WTC11 (cell line): Measurements from ENCODE around the gene PAIP1. TPM values are rescaled to one million over a fixed set of nuclear protein-coding genes. Genes with fewer than 3 reads are reported as not detected.

Experiments used
- ATAC-seq: fragments of 200-7000 bp; cut with Tn5 transposase; 2 replicates; pipeline ENCODE4 v1.10.0; 2021; ENCODE audit warnings: mild to moderate bottlenecking, moderate library complexity
- CTCF ChIA-PET: fragments of 300-600 bp; sonication (Branson Sonifier 250); formaldehyde crosslinking; loops from one replicate; lab custom pipeline; 2021; ENCODE audit warnings: antibody characterized with exemption; lab: Charles Lee
- POLR2A ChIA-PET: fragments of 350-600 bp; sonication (Branson Sonifier 250); formaldehyde crosslinking; loops from one replicate; lab custom pipeline; 2021; ENCODE audit warnings: antibody characterized with exemption; lab: Charles Lee
- DNase-seq: peaks from one replicate; pipeline ENCODE4 v3.0.0; 2021; ENCODE audit warnings: low spot score
- H3K27ac Mint-ChIP-seq: 2 replicates; pipeline ENCODE4 v1.8.0; 2021; ENCODE audit warnings: mixed read lengths
- H3K27me3 Mint-ChIP-seq: 2 replicates; pipeline ENCODE4 v1.8.0; 2021; ENCODE audit warnings: low read depth, mild to moderate bottlenecking, moderate library complexity, mixed read lengths
- H3K36me3 Mint-ChIP-seq: 2 replicates; pipeline ENCODE4 v1.8.0; 2021; ENCODE audit warnings: mixed read lengths
- H3K4me1 Mint-ChIP-seq: 2 replicates; pipeline ENCODE4 v1.8.0; 2022; ENCODE audit warnings: mixed read lengths
- H3K4me3 Mint-ChIP-seq: 2 replicates; pipeline ENCODE4 v1.8.0; 2021; ENCODE audit warnings: mild to moderate bottlenecking, moderate library complexity, mixed read lengths
- H3K9me3 Mint-ChIP-seq: 2 replicates; pipeline ENCODE4 v1.8.0; 2021; ENCODE audit warnings: mixed read lengths
- ATF2 ChIP-seq: sonication (generic); formaldehyde crosslinking; IDR thresholded peaks from 2 replicates; pipeline ENCODE4 v1.8.1; 2022; ENCODE audit warnings: low read depth, missing genetic modification reagents, borderline replicate concordance
- ATF6 ChIP-seq: sonication (generic); formaldehyde crosslinking; IDR thresholded peaks from 2 replicates; pipeline ENCODE4 v1.8.1; 2023; ENCODE audit warnings: mild to moderate bottlenecking, missing genetic modification reagents
- CREB1 ChIP-seq: sonication (generic); formaldehyde crosslinking; IDR thresholded peaks from 2 replicates; pipeline ENCODE4 v1.8.0; 2023; ENCODE audit warnings: mild to moderate bottlenecking, missing genetic modification reagents
- IRF2 ChIP-seq: sonication (generic); formaldehyde crosslinking; IDR thresholded peaks from 2 replicates; pipeline ENCODE4 v1.8.0; 2022; ENCODE audit warnings: low read depth, missing genetic modification reagents, borderline replicate concordance
- KAT7 ChIP-seq: sonication (generic); formaldehyde crosslinking; IDR thresholded peaks from 2 replicates; pipeline ENCODE4 v1.8.1; 2023; ENCODE audit warnings: missing genetic modification reagents, mild to moderate bottlenecking, borderline replicate concordance
- NFYB ChIP-seq: sonication (generic); formaldehyde crosslinking; conservative IDR thresholded peaks from 2 replicates; pipeline ENCODE4 v1.8.0; 2022; ENCODE audit warnings: low read depth, missing genetic modification reagents
- NR2C2 ChIP-seq: sonication (generic); formaldehyde crosslinking; IDR thresholded peaks from 2 replicates; pipeline ENCODE4 v1.8.0; 2022; ENCODE audit warnings: mild to moderate bottlenecking, missing genetic modification reagents
- SP1 ChIP-seq: sonication (generic); formaldehyde crosslinking; conservative IDR thresholded peaks from 2 replicates; pipeline ENCODE4 v1.8.1; 2022; ENCODE audit warnings: missing genetic modification reagents
- TCF7 ChIP-seq: sonication (generic); formaldehyde crosslinking; IDR thresholded peaks from 2 replicates; pipeline ENCODE4 v1.8.0; 2022; ENCODE audit warnings: mild to moderate bottlenecking, low read depth, missing genetic modification reagents, moderate library complexity
- TP53 ChIP-seq: sonication (generic); formaldehyde crosslinking; IDR thresholded peaks from 2 replicates; pipeline ENCODE4 v1.8.1; 2023; ENCODE audit warnings: mild to moderate bottlenecking, missing genetic modification reagents
- ZBTB43 ChIP-seq: sonication (generic); formaldehyde crosslinking; IDR thresholded peaks from 2 replicates; pipeline ENCODE4 v1.8.1; 2023; ENCODE audit warnings: mild to moderate bottlenecking, missing genetic modification reagents
- ZNF219 ChIP-seq: sonication (generic); formaldehyde crosslinking; IDR thresholded peaks from 2 replicates; pipeline ENCODE4 v1.8.0; 2023; ENCODE audit warnings: missing genetic modification reagents, mild to moderate bottlenecking, borderline replicate concordance
- ZNF263 ChIP-seq: sonication (generic); formaldehyde crosslinking; IDR thresholded peaks from 2 replicates; pipeline ENCODE4 v1.8.1; 2022; ENCODE audit warnings: low read depth, mild to moderate bottlenecking, moderate library complexity, missing genetic modification reagents
- ZNF281 ChIP-seq: sonication (generic); formaldehyde crosslinking; IDR thresholded peaks from 2 replicates; pipeline ENCODE4 v1.8.0; 2023; ENCODE audit warnings: mild to moderate bottlenecking, missing genetic modification reagents
- ZNF532 ChIP-seq: fragments of 250-450 bp; sonication (Bioruptor Pico); IDR thresholded peaks from 2 replicates; pipeline ENCODE4 v1.9.0; 2021; ENCODE audit warnings: mild to moderate bottlenecking, borderline replicate concordance
- total RNA-seq: library from RNA; stranded (reverse); gene quantifications from 3 replicates; pipeline ENCODE4 v1.2.3, GENCODE V29; 2021
- TF ChIP-seq, protein P1 (sequence below): sonication (generic); formaldehyde crosslinking; IDR thresholded peaks from 2 replicates; pipeline ENCODE4 v1.8.1; 2023; ENCODE audit warnings: mild to moderate bottlenecking, missing genetic modification reagents, borderline replicate concordance
- TF ChIP-seq, protein P2 (sequence below): sonication (generic); formaldehyde crosslinking; IDR thresholded peaks from 2 replicates; pipeline ENCODE4 v1.8.1; 2022; ENCODE audit warnings: missing genetic modification reagents, borderline replicate concordance
- TF ChIP-seq, protein P3 (sequence below): sonication (generic); formaldehyde crosslinking; IDR thresholded peaks from 2 replicates; pipeline ENCODE4 v1.8.0; 2022; ENCODE audit warnings: mild to moderate bottlenecking, missing genetic modification reagents

The PAIP1 gene
- total RNA-seq, 1 experiment from 2014 or later = 82.5 TPM

DNA sequence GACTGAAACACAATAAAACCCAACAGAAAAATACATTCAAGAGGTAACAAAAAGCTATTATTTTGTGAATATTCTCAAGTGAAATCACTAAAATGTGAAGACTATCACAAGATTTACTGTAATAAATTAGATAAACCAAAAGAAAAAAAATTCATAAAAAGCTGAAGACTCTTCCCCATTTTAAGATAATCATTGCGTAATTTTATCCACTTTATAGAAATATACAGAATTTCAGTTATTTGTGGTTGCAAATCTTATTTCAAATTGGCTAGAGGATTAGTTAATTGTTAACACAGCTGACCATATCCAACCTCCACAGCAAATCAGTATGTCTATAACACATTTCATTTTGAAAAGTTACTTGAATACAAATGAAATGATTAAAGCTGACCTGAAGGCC, 65.6 kb downstream of the PAIP1 start:
- no peak overlapping the region for H3K27ac Mint-ChIP-seq
- H3K9me3 Mint-ChIP-seq = no peaks in the 10 kb centered on the region
- H3K4me1 Mint-ChIP-seq = no peaks in the 10 kb centered on the region
- no peak for ATAC-seq
- H3K36me3 Mint-ChIP-seq = peaks cover 10% of the 10 kb centered on the region
- no peaks in the 10 kb centered on the region for H3K27me3 Mint-ChIP-seq
- CTCF ChIA-PET = no interaction called here
- TF ChIP-seq IRF2 = no peak
- TF ChIP-seq NR2C2 (CRISPR knock-in tag) = no peak
- no peak for TF ChIP-seq ATF2 (CRISPR knock-in tag)
- TF ChIP-seq, protein P1, sequence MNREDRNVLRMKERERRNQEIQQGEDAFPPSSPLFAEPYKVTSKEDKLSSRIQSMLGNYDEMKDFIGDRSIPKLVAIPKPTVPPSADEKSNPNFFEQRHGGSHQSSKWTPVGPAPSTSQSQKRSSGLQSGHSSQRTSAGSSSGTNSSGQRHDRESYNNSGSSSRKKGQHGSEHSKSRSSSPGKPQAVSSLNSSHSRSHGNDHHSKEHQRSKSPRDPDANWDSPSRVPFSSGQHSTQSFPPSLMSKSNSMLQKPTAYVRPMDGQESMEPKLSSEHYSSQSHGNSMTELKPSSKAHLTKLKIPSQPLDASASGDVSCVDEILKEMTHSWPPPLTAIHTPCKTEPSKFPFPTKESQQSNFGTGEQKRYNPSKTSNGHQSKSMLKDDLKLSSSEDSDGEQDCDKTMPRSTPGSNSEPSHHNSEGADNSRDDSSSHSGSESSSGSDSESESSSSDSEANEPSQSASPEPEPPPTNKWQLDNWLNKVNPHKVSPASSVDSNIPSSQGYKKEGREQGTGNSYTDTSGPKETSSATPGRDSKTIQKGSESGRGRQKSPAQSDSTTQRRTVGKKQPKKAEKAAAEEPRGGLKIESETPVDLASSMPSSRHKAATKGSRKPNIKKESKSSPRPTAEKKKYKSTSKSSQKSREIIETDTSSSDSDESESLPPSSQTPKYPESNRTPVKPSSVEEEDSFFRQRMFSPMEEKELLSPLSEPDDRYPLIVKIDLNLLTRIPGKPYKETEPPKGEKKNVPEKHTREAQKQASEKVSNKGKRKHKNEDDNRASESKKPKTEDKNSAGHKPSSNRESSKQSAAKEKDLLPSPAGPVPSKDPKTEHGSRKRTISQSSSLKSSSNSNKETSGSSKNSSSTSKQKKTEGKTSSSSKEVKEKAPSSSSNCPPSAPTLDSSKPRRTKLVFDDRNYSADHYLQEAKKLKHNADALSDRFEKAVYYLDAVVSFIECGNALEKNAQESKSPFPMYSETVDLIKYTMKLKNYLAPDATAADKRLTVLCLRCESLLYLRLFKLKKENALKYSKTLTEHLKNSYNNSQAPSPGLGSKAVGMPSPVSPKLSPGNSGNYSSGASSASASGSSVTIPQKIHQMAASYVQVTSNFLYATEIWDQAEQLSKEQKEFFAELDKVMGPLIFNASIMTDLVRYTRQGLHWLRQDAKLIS (CRISPR knock-in tag) = no peak
- TF ChIP-seq CREB1 (CRISPR knock-in tag) = no peak
- TF ChIP-seq, protein P2, sequence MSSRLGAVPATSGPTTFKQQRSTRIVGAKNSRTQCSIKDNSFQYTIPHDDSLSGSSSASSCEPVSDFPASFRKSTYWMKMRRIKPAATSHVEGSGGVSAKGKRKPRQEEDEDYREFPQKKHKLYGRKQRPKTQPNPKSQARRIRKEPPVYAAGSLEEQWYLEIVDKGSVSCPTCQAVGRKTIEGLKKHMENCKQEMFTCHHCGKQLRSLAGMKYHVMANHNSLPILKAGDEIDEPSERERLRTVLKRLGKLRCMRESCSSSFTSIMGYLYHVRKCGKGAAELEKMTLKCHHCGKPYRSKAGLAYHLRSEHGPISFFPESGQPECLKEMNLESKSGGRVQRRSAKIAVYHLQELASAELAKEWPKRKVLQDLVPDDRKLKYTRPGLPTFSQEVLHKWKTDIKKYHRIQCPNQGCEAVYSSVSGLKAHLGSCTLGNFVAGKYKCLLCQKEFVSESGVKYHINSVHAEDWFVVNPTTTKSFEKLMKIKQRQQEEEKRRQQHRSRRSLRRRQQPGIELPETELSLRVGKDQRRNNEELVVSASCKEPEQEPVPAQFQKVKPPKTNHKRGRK (CRISPR knock-in tag) = no peak
- no peak for TF ChIP-seq ZNF219 (CRISPR knock-in tag)
- TF ChIP-seq KAT7 (CRISPR knock-in tag) = no peak
- no peak for TF ChIP-seq ZNF263 (CRISPR knock-in tag)
- no peak for TF ChIP-seq TCF7
- TF ChIP-seq TP53 (CRISPR knock-in tag) = no peak
- TF ChIP-seq ZBTB43 (CRISPR knock-in tag) = no peak
- no peak for TF ChIP-seq SP1
- TF ChIP-seq ZNF532 (CRISPR knock-in tag) = no peak
- TF ChIP-seq, protein P3, sequence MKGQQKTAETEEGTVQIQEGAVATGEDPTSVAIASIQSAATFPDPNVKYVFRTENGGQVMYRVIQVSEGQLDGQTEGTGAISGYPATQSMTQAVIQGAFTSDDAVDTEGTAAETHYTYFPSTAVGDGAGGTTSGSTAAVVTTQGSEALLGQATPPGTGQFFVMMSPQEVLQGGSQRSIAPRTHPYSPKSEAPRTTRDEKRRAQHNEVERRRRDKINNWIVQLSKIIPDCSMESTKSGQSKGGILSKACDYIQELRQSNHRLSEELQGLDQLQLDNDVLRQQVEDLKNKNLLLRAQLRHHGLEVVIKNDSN (CRISPR knock-in tag) = no peak
- no peak for TF ChIP-seq ZNF281
- no peak for TF ChIP-seq ATF6 (CRISPR knock-in tag)
- TF ChIP-seq NFYB (CRISPR knock-in tag) = no peak
- TF ChIP-seq, all 79 proteins: peak for 0
- POLR2A ChIA-PET = no interaction called here
- no peak for DNase-seq
- H3K4me3 Mint-ChIP-seq = no peak overlapping the region
